SK-N-SH (cell line): Measurements from ENCODE around the gene ELOVL6. TPM values are rescaled to one million over a fixed set of nuclear protein-coding genes. Genes with fewer than 3 reads are reported as not detected.

ENCODE experiments used
- CTCF ChIA-PET: fragments of 300-600, 350-600 bp; formaldehyde crosslinking; extraction: SDS; loops from one replicate; lab custom pipeline; 2021; lab: Yijun Ruan, JAX
- POLR2A ChIA-PET: fragments of 350-600 bp; sonication (Branson Sonifier 250); formaldehyde crosslinking; extraction: SDS; loops from one replicate; lab custom pipeline; 2020; ENCODE audit warnings: antibody characterized with exemption, inconsistent platforms; lab: Yijun Ruan, JAX
- DNase-seq: peaks from one replicate; pipeline ENCODE4 v3.0.0; 2012
- H2AFZ ChIP-seq: fragments of 200-600 bp; sonication (generic); 2 replicates; pipeline ENCODE4 v1.8.1; 2016; ENCODE audit warnings: antibody characterized with exemption, mild to moderate bottlenecking, low read depth
- H3F3A ChIP-seq: fragments of 200-600 bp; sonication (generic); replicated peaks from 2 replicates; pipeline ENCODE3; 2016; ENCODE audit warnings: antibody characterized with exemption, mild to moderate bottlenecking; ENCODE audit not compliant: insufficient read depth
- H3K27ac ChIP-seq, 2 experiments: fragments of 200-500 bp in 1 of 2; fragments of 200-600 bp in 1 of 2; sonication (Bioruptor generic) in 1 of 2; sonication (generic), shearing (Covaris generic) in 1 of 2; 2 replicates each; pipeline versions ENCODE4 v1.5.1 to v1.6.1; 2014 to 2016; ENCODE audit warnings: low read depth in 2 of 2, inconsistent platforms in 1 of 2, low read length in 1 of 2, mild to moderate bottlenecking in 1 of 2, mixed read lengths in 1 of 2
- H3K27me3 ChIP-seq: fragments of 200-600 bp; sonication (generic), shearing (Covaris generic); 2 replicates; pipeline ENCODE4 v1.6.1; 2016; ENCODE audit warnings: mixed run types; ENCODE audit not compliant: insufficient read depth
- H3K36me3 ChIP-seq, 2 experiments: fragments of 200-500 bp in 1 of 2; fragments of 200-600 bp in 1 of 2; sonication (Bioruptor generic) in 1 of 2; sonication (generic) in 1 of 2; replicated peaks in 1 of 2; 2 replicates each; pipeline versions ENCODE3 to v1.5.1; 2014 to 2016; ENCODE audit warnings: low read length in 1 of 2, mild to moderate bottlenecking in 1 of 2; ENCODE audit not compliant: insufficient read depth in 2 of 2, control insufficient read depth in 1 of 2
- H3K4me1 ChIP-seq, 2 experiments: fragments of 200-500 bp in 1 of 2; fragments of 200-600 bp in 1 of 2; sonication (Bioruptor generic) in 1 of 2; sonication (generic), shearing (Covaris generic) in 1 of 2; 2 replicates each; pipeline versions ENCODE4 v1.5.1 to v1.6.1; 2014 to 2016; ENCODE audit warnings: low read depth in 1 of 2, low read length in 1 of 2, mixed run types in 1 of 2; ENCODE audit not compliant: insufficient read depth in 2 of 2, control insufficient read depth in 1 of 2
- H3K4me2 ChIP-seq: fragments of 200-600 bp; sonication (generic), shearing (Covaris generic); 2 replicates; pipeline ENCODE4 v1.6.1; 2017; ENCODE audit warnings: mixed run types
- H3K4me3 ChIP-seq, 2 experiments: fragments of 200-500 bp in 1 of 2; fragments of 200-600 bp in 1 of 2; sonication (Bioruptor generic) in 1 of 2; sonication (generic), shearing (Covaris generic) in 1 of 2; 2 replicates each; pipeline versions ENCODE4 v1.5.1 to v1.8.1; 2014 to 2016; ENCODE audit warnings: low read depth in 2 of 2, inconsistent platforms in 1 of 2, low read length in 1 of 2, mild to moderate bottlenecking in 1 of 2, mixed read lengths in 1 of 2, moderate library complexity in 1 of 2
- H3K79me2 ChIP-seq: fragments of 200-600 bp; sonication (generic); 2 replicates; pipeline ENCODE4 v1.8.1; 2017; ENCODE audit warnings: mild to moderate bottlenecking; ENCODE audit not compliant: insufficient read depth
- H3K9ac ChIP-seq: fragments of 200-600 bp; sonication (generic); 2 replicates; pipeline ENCODE4 v1.6.1; 2017; ENCODE audit warnings: mixed run types
- H3K9me2 ChIP-seq: fragments of 200-600 bp; sonication (generic); 2 replicates; pipeline ENCODE4 v1.6.1; 2017; ENCODE audit warnings: mixed run types
- H3K9me3 ChIP-seq: fragments of 200-600 bp; sonication (generic); 2 replicates; pipeline ENCODE4 v1.6.1; 2017; ENCODE audit warnings: mixed run types, mild to moderate bottlenecking, moderate library complexity
- H4K20me1 ChIP-seq: fragments of 200-600 bp; sonication (generic); 2 replicates; pipeline ENCODE4 v1.6.1; 2017; ENCODE audit warnings: mild to moderate bottlenecking, mixed run types; ENCODE audit not compliant: insufficient read depth
- CTCF ChIP-seq: fragments of 200-600 bp; sonication (generic); IDR thresholded peaks from 2 replicates; pipeline ENCODE4 v1.6.1; 2017; ENCODE audit warnings: antibody characterized with exemption, mild to moderate bottlenecking, moderate library complexity
- ELF1 ChIP-seq: IDR thresholded peaks from 2 replicates; pipeline ENCODE4 v1.4.0; 2012
- EP300 ChIP-seq, 2 experiments: IDR thresholded peaks; 2 replicates each; pipeline versions ENCODE4 v1.4.0 to v1.6.1; 2012; ENCODE audit warnings: borderline replicate concordance in 1 of 2, low read depth in 1 of 2, low read length in 1 of 2
- FOSL2 ChIP-seq: IDR thresholded peaks from 2 replicates; pipeline ENCODE4 v1.4.0; 2012; ENCODE audit warnings: low read depth, mild to moderate bottlenecking, moderate library complexity, borderline replicate concordance
- FOXM1 ChIP-seq: IDR thresholded peaks from 2 replicates; pipeline ENCODE4 v1.4.0; 2012; ENCODE audit warnings: low read depth, mild to moderate bottlenecking
- GABPA ChIP-seq: IDR thresholded peaks from 2 replicates; pipeline ENCODE4 v1.4.0; 2012; ENCODE audit warnings: low read depth, mild to moderate bottlenecking
- GATA2 ChIP-seq: sonication (generic); formaldehyde crosslinking; IDR thresholded peaks from 2 replicates; pipeline ENCODE4 v1.5.0; 2020; ENCODE audit warnings: mild to moderate bottlenecking, missing genetic modification reagents
- JUND ChIP-seq: IDR thresholded peaks from 2 replicates; pipeline ENCODE4 v1.4.0; 2012
- MAX ChIP-seq: IDR thresholded peaks from 2 replicates; pipeline ENCODE4 v1.4.0; 2012; ENCODE audit warnings: low read depth
- MEF2A ChIP-seq: IDR thresholded peaks from 2 replicates; pipeline ENCODE4 v1.4.0; 2012; ENCODE audit warnings: low read depth, borderline replicate concordance
- NFIC ChIP-seq: IDR thresholded peaks from 2 replicates; pipeline ENCODE4 v1.4.0; 2012; ENCODE audit warnings: borderline replicate concordance
- PBX3 ChIP-seq: IDR thresholded peaks from 2 replicates; pipeline ENCODE4; 2012
- POLR2AphosphoS5 ChIP-seq: IDR thresholded peaks from 2 replicates; pipeline ENCODE4 v1.6.1; 2012; ENCODE audit warnings: low read depth, low read length
- RAD21 ChIP-seq: IDR thresholded peaks from 2 replicates; pipeline ENCODE4 v1.6.1; 2012; ENCODE audit warnings: mild to moderate bottlenecking, low read length
- RCOR1 ChIP-seq: fragments of 150-350 bp; IDR thresholded peaks from 2 replicates; pipeline ENCODE4 v1.6.1; 2017; ENCODE audit warnings: antibody characterized with exemption, low read length
- RXRA ChIP-seq: IDR thresholded peaks from 2 replicates; pipeline ENCODE4 v1.4.0; 2012; ENCODE audit warnings: low read depth, mild to moderate bottlenecking, borderline replicate concordance
- TAF1 ChIP-seq: IDR thresholded peaks from 2 replicates; pipeline ENCODE4 v1.6.1; 2012; ENCODE audit warnings: low read depth, mild to moderate bottlenecking, low read length, moderate library complexity, borderline replicate concordance
- TCF12 ChIP-seq: IDR thresholded peaks from 2 replicates; pipeline ENCODE4 v1.4.0; 2012
- TEAD4 ChIP-seq: IDR thresholded peaks from 2 replicates; pipeline ENCODE4 v1.4.0; 2012; ENCODE audit warnings: mild to moderate bottlenecking, borderline replicate concordance; ENCODE audit not compliant: insufficient read depth
- USF1 ChIP-seq: IDR thresholded peaks from 2 replicates; pipeline ENCODE4 v1.4.0; 2012; ENCODE audit warnings: low read depth, borderline replicate concordance
- YY1 ChIP-seq: IDR thresholded peaks from 2 replicates; pipeline ENCODE4 v1.4.0; 2012; ENCODE audit warnings: low read depth, mild to moderate bottlenecking
- WGBS: methylation state at CpG from one replicate; pipeline ENCODE4 v1.1.6; 2017; ENCODE audit warnings: low lambda C conversion rate; 5-methylcytosine and 5-hydroxymethylcytosine counted together
- polyA plus RNA-seq, 3 experiments: library from polyadenylated mRNA; depleted of rRNA; stranded (reverse); fragments of >200 nt; gene quantifications; 2 replicates each; pipeline ENCODE4 v1.2.3, GENCODE V29; 2012

ELOVL6 gene
- polyA plus RNA-seq, 1 of the 3 experiments (the other 2 are of a cell fraction): 9.0 TPM

GRCh38 chr4:110091434-110092140 is 106.8 kb downstream of the ELOVL6 start:
- WGBS: 11% methylated on average over 6 of the region's 6 CpGs
- Histone ChIP-seq H3K4me2 (peak overlapping the region; percentile 54), H3K9me3 (no peaks in the 10 kb centered on the region), H3K27ac (peak overlapping the region in 1 of 2 experiments; percentile 82; a peak in 3 of 4 replicates), H3K4me1 (peaks cover 10 to 43% of the 10 kb centered on the region in 2 experiments), H3K9me2 (no peaks in the 10 kb centered on the region), H3K36me3 (no peaks in the 10 kb centered on the region), H3K4me3 (peak overlapping the region in 1 of 2 experiments; percentile 12; a peak in 2 of 4 replicates), H3F3A (peaks cover 35% of the 10 kb centered on the region), H4K20me1 (no peaks in the 10 kb centered on the region), H3K27me3 (no peaks in the 10 kb centered on the region), H3K9ac (peak overlapping the region; percentile 28), H3K79me2 (no peaks in the 10 kb centered on the region), H2AFZ (peak overlapping the region; percentile 6; the same call in 1 of the 2 replicates)
- ChIA-PET CTCF (interaction anchor here (0.9 to 1.9 kb wide), 3 partner anchors 37 to 417 kb away, joined by 3 to 5 read pairs (median 3); no protein-coding TSS in a partner anchor), POLR2A (no interaction called here)
- no peak for DNase-seq
- TF ChIP-seq PBX3 (peak; percentile 67), EP300 (IDR thresholded peaks at IDR 0.05; ENCODE audit: borderline replicate concordance in 1 of 2, low read depth in 1 of 2, low read length in 1 of 2) (peak; percentile 7 to 90; a peak in 2 of 4 replicates), FOSL2 (peak; percentile 94), NFIC (peak; percentile 84), RCOR1 (no peak), TCF12 (peak; percentile 82), GATA2 (CRISPR knock-in tag) (no peak), FOXM1 (no peak), TEAD4 (peak; percentile 90; the same call in 1 of the 2 replicates), POLR2AphosphoS5 (peak; percentile 64; the same call in 1 of the 2 replicates), MAX (0 out of 2 replicates have a peak, but pooled peaks have one; percentile 28), RXRA (peak; percentile 56; the same call in 1 of the 2 replicates), ELF1 (peak; percentile 83), GABPA (0 out of 2 replicates have a peak, but pooled peaks have one; percentile 23), JUND (peak; percentile 91), MEF2A (peak; percentile 49; the same call in 1 of the 2 replicates)

GRCh38 chr4:110088670-110089069 is 109.7 kb downstream of the ELOVL6 start:
- Histone ChIP-seq H4K20me1 (no peaks in the 10 kb centered on the region), H3K4me1 (peaks cover 14 to 58% of the 10 kb centered on the region in 2 experiments)
- no peak for TF ChIP-seq RAD21
- no peak for TF ChIP-seq TCF12
- TF ChIP-seq PBX3: peak; percentile 32; the same call in 1 of the 2 replicates
- TF ChIP-seq NFIC: 0 out of 2 replicates have a peak, but pooled peaks have one; percentile 14
- TF ChIP-seq YY1: no peak
- TF ChIP-seq EP300 (IDR thresholded peaks at IDR 0.05; ENCODE audit: borderline replicate concordance in 1 of 2, low read depth in 1 of 2, low read length in 1 of 2): peak in 1 of 2 experiments; percentile 39; a peak in 1 of 4 replicates
- no peak for TF ChIP-seq RCOR1
- no peak for TF ChIP-seq FOXM1
- no peak for TF ChIP-seq CTCF
- no peak for TF ChIP-seq TAF1
- no peak for TF ChIP-seq USF1
- TF ChIP-seq, all 33 proteins: peak for 3
- H3K9me2 ChIP-seq: no peaks in the 10 kb centered on the region
- no peaks in the 10 kb centered on the region for H3K79me2 ChIP-seq
- no peak overlapping the region for H3K9ac ChIP-seq
- DNase-seq: no peak
- peaks cover 35% of the 10 kb centered on the region for H3F3A ChIP-seq
- CTCF ChIA-PET: interaction anchor here (1.0 to 1.4 kb wide), 2 partner anchors 90 to 110 kb away, joined by 3 read pairs; no protein-coding TSS in a partner anchor
- H3K4me2 ChIP-seq: peak overlapping the region; percentile 6; the same call in 1 of the 2 replicates
- no peaks in the 10 kb centered on the region for H3K9me3 ChIP-seq
- H3K36me3 ChIP-seq: no peaks in the 10 kb centered on the region
- H3K27ac ChIP-seq: no peak overlapping the region
- H3K4me3 ChIP-seq: no peak overlapping the region
- no peaks in the 10 kb centered on the region for H3K27me3 ChIP-seq
- no peak overlapping the region for H2AFZ ChIP-seq
- WGBS: 58% methylated on average over 4 of the region's 4 CpGs
- POLR2A ChIA-PET: no interaction called here
